Right atrium auricular region (tissue), 2 donors: Measurements from ENCODE around the gene MRPS2. TPM values are rescaled to one million over a fixed set of nuclear protein-coding genes. Genes with fewer than 3 reads are reported as not detected.

ENCODE experiments used
- DNase-seq: peaks from one replicate; pipeline ENCODE4 v3.0.0-alpha.2; 2019; ENCODE audit warnings: low spot score
- H3K27ac ChIP-seq, 2 donors: fragments of 200-600 bp; sonication (generic); 1 replicate in 1 of 2; 2 replicates in 1 of 2; pipeline ENCODE4 v1.5.1; 2016 to 2019
- H3K27me3 ChIP-seq, 2 donors: fragments of 200-600 bp; sonication (generic); one replicate each; pipeline versions ENCODE4 v1.5.1 to v1.6.0; 2017 to 2019
- H3K36me3 ChIP-seq: fragments of 200-600 bp; sonication (generic); one replicate; pipeline ENCODE4 v1.5.1; 2016
- H3K4me1 ChIP-seq, 2 donors: fragments of 200-600 bp; sonication (generic); one replicate each; pipeline versions ENCODE4 v1.5.1 to v1.6.0; 2017 to 2019
- H3K4me3 ChIP-seq, 2 donors: fragments of 200-600 bp; sonication (generic); 1 replicate in 1 of 2; 2 replicates in 1 of 2; pipeline ENCODE4 v1.5.1; 2017 to 2019; ENCODE audit warnings: mild to moderate bottlenecking in 1 of 2, moderate library complexity in 1 of 2
- H3K9me3 ChIP-seq, 2 donors: fragments of 200-600 bp; sonication (generic); one replicate each; pipeline ENCODE4 v1.5.1; 2019
- total RNA-seq, 2 donors: library from RNA; depleted of rRNA; stranded (reverse); fragments of >200 nt; gene quantifications; one replicate each; pipeline ENCODE4 v1.1.0, GENCODE V29; 2016
- TF ChIP-seq, protein P1 (sequence below), 2 donors: fragments of 200-600 bp; sonication (generic); IDR thresholded peaks; one replicate each; pipeline ENCODE4 v1.5.1; 2019; ENCODE audit warnings: antibody characterized with exemption in 2 of 2

MRPS2 gene
- total RNA-seq, 2 donors from 2014 or later = 40.9 to 72.5 TPM

DNA sequence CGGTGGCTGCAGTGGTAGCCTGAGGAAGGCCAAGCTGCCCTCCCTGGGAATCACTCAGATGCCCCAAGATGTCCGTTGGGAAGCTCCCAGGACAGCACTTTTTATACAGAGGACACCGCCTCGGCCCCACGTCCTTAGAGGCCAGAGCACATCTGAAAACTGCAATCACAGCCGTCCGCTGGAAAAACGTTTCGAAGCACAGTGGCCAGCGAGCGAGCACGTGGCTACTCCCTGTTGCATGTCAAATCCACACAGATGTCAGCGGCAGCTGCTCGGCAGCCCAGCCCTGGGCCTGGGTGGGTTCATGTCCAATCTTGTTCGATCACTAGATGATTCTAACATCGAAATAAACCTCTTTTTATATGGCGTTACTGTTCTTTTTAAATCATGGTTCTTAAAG lies 12.0 kb upstream of the MRPS2 start:
- Histone ChIP-seq H3K9me3 (no peaks in the 10 kb centered on the region), H3K4me1 (no peaks in the 10 kb centered on the region), H3K4me3 (no peak overlapping the region), H3K27ac (no peak overlapping the region), H3K36me3 (peaks cover 41% of the 10 kb centered on the region), H3K27me3 (no peaks in the 10 kb centered on the region)
- DNase-seq = no peak
- TF ChIP-seq, protein P1, sequence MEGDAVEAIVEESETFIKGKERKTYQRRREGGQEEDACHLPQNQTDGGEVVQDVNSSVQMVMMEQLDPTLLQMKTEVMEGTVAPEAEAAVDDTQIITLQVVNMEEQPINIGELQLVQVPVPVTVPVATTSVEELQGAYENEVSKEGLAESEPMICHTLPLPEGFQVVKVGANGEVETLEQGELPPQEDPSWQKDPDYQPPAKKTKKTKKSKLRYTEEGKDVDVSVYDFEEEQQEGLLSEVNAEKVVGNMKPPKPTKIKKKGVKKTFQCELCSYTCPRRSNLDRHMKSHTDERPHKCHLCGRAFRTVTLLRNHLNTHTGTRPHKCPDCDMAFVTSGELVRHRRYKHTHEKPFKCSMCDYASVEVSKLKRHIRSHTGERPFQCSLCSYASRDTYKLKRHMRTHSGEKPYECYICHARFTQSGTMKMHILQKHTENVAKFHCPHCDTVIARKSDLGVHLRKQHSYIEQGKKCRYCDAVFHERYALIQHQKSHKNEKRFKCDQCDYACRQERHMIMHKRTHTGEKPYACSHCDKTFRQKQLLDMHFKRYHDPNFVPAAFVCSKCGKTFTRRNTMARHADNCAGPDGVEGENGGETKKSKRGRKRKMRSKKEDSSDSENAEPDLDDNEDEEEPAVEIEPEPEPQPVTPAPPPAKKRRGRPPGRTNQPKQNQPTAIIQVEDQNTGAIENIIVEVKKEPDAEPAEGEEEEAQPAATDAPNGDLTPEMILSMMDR (IDR thresholded peaks at IDR 0.05) = no peak

DNA sequence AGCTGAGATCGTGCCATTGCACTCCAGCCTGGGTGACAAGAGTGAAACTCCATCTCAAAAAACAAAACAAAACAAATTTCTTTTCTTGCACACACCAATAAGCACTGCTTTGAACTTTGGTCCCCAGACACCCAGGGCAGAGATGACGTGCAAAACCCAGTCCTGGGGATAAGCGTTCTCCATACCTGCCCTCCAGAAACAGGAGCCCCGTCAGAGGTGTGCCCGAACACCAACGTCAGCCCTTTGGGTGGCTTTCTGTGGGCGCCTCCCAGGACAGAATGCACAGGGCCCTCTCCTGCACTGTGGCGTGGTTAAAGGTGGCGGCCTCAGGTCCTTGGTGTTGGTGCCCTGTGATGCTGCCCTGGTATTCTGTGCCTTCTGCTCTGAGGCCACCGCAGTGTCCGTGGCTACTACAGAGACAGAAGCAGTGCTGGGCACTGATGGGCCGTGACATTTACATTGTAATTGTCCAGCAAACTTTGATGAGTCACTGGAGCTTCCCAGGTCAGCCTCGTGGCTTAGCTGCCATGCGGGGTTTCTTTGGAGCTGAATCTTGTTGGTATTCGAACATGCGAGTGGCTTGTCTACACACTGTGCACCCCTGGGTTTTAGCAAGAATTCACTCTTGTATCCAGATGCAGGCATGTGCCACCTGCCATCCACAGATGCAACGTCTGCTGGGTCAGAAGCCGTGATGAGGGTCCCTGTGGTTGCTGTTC lies 11.1 kb upstream of the MRPS2 start:
- TF ChIP-seq, protein P1 (IDR thresholded peaks at IDR 0.05) = no peak
- Histone ChIP-seq H3K27ac (no peak overlapping the region), H3K4me1 (no peaks in the 10 kb centered on the region), H3K4me3 (no peak overlapping the region), H3K27me3 (no peaks in the 10 kb centered on the region), H3K36me3 (peaks cover 36% of the 10 kb centered on the region), H3K9me3 (no peaks in the 10 kb centered on the region)
- DNase-seq = no peak

DNA sequence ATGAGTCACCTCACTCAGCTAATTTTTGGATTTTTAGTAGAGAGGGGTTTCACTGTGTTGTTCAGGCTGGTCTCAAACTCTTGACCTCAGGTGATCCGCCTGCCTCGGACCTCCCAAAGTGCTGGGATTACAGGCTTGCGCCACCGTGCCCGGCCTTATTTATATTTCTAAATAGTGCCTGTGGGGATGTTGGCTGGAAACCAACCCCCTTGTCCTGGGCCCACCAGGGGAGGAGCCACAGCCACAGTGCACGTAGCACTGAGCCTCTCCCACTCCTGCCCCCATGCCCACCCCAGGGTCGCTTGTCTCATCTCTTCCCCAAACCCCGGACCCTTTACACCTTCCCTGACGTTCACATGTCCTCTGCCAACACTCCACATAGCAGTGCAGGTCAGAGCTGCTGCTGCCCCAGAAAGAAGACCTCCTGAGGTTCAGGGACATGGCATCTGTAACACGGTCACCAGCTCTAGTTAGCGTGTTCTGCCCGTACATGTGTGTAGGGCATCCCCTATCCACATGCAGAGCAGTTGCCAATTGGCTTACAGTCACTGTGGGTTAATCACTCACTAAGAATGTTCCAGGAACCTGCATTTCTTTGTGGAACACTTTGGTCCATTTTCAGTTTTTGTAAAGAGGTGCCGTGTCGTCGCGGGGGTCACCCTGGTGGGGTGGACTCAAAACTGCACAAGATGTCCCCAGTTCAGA lies 10.2 kb upstream of the MRPS2 start:
- Histone ChIP-seq H3K4me3 (no peak overlapping the region), H3K36me3 (peaks cover 26% of the 10 kb centered on the region), H3K9me3 (no peaks in the 10 kb centered on the region), H3K27ac (no peak overlapping the region), H3K27me3 (no peaks in the 10 kb centered on the region), H3K4me1 (no peaks in the 10 kb centered on the region)
- TF ChIP-seq, protein P1 (IDR thresholded peaks at IDR 0.05) = no peak
- no peak for DNase-seq

DNA sequence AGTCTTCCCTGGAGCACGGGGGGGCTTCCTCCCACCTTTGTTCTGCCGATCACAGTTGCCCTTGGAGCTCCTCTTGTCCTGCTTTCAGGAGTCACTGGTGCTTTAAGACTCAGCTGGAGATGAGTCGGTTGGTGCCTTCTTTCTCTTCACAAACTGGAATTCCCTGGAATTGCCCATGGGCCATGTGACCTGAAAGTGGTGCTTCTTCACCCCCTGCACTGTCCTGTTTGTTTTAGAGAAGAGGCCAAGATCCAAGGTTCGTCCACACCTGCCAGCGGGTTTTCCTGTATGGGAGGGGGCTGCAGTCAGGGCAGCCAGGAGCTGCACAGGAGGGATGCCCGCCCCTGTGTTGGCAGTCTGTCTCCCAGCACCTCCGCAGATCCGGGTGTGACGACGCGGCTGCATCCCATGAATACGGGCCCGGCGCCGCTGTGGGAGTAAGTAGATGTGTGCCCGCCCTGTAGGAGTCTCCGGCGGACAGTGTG lies 9.5 kb upstream of the MRPS2 start:
- no peak overlapping the region for H3K27ac ChIP-seq
- no peaks in the 10 kb centered on the region for H3K4me1 ChIP-seq
- no peak overlapping the region for H3K4me3 ChIP-seq
- TF ChIP-seq, protein P1 (IDR thresholded peaks at IDR 0.05) = no peak
- no peaks in the 10 kb centered on the region for H3K27me3 ChIP-seq
- H3K9me3 ChIP-seq = no peaks in the 10 kb centered on the region
- peaks cover 19% of the 10 kb centered on the region for H3K36me3 ChIP-seq
- no peak for DNase-seq

DNA sequence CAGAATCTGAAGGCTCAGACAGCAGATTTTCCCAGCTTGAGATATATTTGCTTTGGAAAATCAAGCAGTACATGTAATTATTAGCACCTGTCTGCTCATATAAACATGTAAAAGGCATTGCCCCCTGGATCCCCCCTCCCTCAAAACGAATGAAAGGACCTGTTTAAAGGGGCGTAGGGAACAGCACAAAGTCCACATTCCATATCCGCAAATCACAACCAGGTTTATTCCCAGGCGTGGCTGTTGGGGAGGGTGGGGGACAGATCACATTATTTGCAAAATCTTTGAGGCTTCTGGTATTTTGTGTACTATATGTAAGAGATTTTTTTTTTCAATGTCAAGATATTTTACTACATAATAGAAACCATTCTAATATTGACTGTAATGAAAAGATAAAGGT lies 8.7 kb upstream of the MRPS2 start:
- Histone ChIP-seq H3K4me3 (no peak overlapping the region), H3K36me3 (peaks cover 12% of the 10 kb centered on the region), H3K27ac (no peak overlapping the region), H3K9me3 (no peaks in the 10 kb centered on the region), H3K4me1 (no peaks in the 10 kb centered on the region), H3K27me3 (no peaks in the 10 kb centered on the region)
- TF ChIP-seq, protein P1 (IDR thresholded peaks at IDR 0.05) = no peak
- no peak for DNase-seq
